Measurements from ENCODE around the gene DBI. TPM values are rescaled to one million over a fixed set of nuclear protein-coding genes. Genes with fewer than 3 reads are reported as not detected.

Gene DBI
- total RNA-seq, 5 donors from 2014 or later (not counting 1 experiment from before 2014, with no cell fraction given): 33.4 to 55.5 (median 44.3) TPM

- H3K4me1 ChIP-seq (ENCODE audit: control insufficient read depth in 1 of 2, extremely low read depth in 1 of 2, insufficient read depth in 2 of 2, low read length in 2 of 2): no peaks in the 10 kb centered on the region
- H3K9me3 ChIP-seq: no peaks in the 10 kb centered on the region
- Mint-ChIP-seq H3K27ac (no peak overlapping the region), H3K4me3 (no peak overlapping the region), H3K27me3 (no peaks in the 10 kb centered on the region), H3K36me3 (peaks cover 13% of the 10 kb centered on the region), H3K9me3 (no peaks in the 10 kb centered on the region), H3K4me1 (no peaks in the 10 kb centered on the region)
- ATAC-seq (replicated peaks in 1 of 4): no peak
- H3K4me3 ChIP-seq (ENCODE audit: control insufficient read depth in 1 of 2, extremely low read depth in 1 of 2, low read length in 1 of 2): no peak overlapping the region
- H3K27me3 ChIP-seq (replicated peaks in 1 of 2; ENCODE audit: control insufficient read depth in 2 of 2, extremely low read depth in 1 of 2, insufficient read depth in 2 of 2, low read length in 1 of 2): no peaks in the 10 kb centered on the region
- no peak overlapping the region for H3K27ac ChIP-seq (ENCODE audit: low read length)
- WGBS (ENCODE audit: insufficient coverage): 100% methylated on average over 2 of the region's 6 CpGs
- DNase-seq: no peak
- no peaks in the 10 kb centered on the region for H3K36me3 ChIP-seq (ENCODE audit: control insufficient read depth in 2 of 2, extremely low read depth in 1 of 2, insufficient read depth in 1 of 2, low read length in 1 of 2)
- POLR2A ChIA-PET: no interaction called here
- CTCF ChIA-PET: no interaction called here
These were observed 39.3 kb upstream of the DBI start for GRCh38 chr2:119327431-119327830.

- ChIA-PET POLR2A (no interaction called here), CTCF (no interaction called here)
- Histone ChIP-seq H3K9me3 (no peaks in the 10 kb centered on the region), H3K27me3 (replicated peaks in 1 of 2; ENCODE audit: control insufficient read depth in 2 of 2, extremely low read depth in 1 of 2, insufficient read depth in 2 of 2, low read length in 1 of 2) (no peaks in the 10 kb centered on the region), H3K36me3 (ENCODE audit: control insufficient read depth in 2 of 2, extremely low read depth in 1 of 2, insufficient read depth in 1 of 2, low read length in 1 of 2) (no peaks in the 10 kb centered on the region), H3K4me1 (ENCODE audit: control insufficient read depth in 1 of 2, extremely low read depth in 1 of 2, insufficient read depth in 2 of 2, low read length in 2 of 2) (no peaks in the 10 kb centered on the region), H3K4me3 (ENCODE audit: control insufficient read depth in 1 of 2, extremely low read depth in 1 of 2, low read length in 1 of 2) (no peak overlapping the region), H3K27ac (ENCODE audit: low read length) (no peak overlapping the region)
- Mint-ChIP-seq H3K4me3 (no peak overlapping the region), H3K36me3 (peaks cover 38% of the 10 kb centered on the region), H3K27ac (no peak overlapping the region), H3K9me3 (no peaks in the 10 kb centered on the region), H3K4me1 (no peaks in the 10 kb centered on the region), H3K27me3 (no peaks in the 10 kb centered on the region)
- DNase-seq (no peak), ATAC-seq (replicated peaks in 1 of 4) (no peak)
- WGBS (ENCODE audit: insufficient coverage): 100% methylated on average over 1 of the region's 6 CpGs
These were observed 33.8 kb upstream of the DBI start for GRCh38 chr2:119332953-119333352.

GRCh38 chr2:119333360-119333759 is 33.4 kb upstream of the DBI start:
- DNase-seq (no peak), ATAC-seq (replicated peaks in 1 of 4) (no peak)
- ChIA-PET CTCF (no interaction called here), POLR2A (no interaction called here)
- Histone ChIP-seq H3K36me3 (ENCODE audit: control insufficient read depth in 2 of 2, extremely low read depth in 1 of 2, insufficient read depth in 1 of 2, low read length in 1 of 2) (no peaks in the 10 kb centered on the region), H3K4me1 (ENCODE audit: control insufficient read depth in 1 of 2, extremely low read depth in 1 of 2, insufficient read depth in 2 of 2, low read length in 2 of 2) (peaks cover 0 to under 1% of the 10 kb centered on the region in 2 experiments), H3K27me3 (replicated peaks in 1 of 2; ENCODE audit: control insufficient read depth in 2 of 2, extremely low read depth in 1 of 2, insufficient read depth in 2 of 2, low read length in 1 of 2) (no peaks in the 10 kb centered on the region), H3K9me3 (no peaks in the 10 kb centered on the region), H3K27ac (ENCODE audit: low read length) (no peak overlapping the region), H3K4me3 (ENCODE audit: control insufficient read depth in 1 of 2, extremely low read depth in 1 of 2, low read length in 1 of 2) (no peak overlapping the region)
- WGBS (ENCODE audit: insufficient coverage): no CpG with 5 or more reads among the region's 3 CpGs
- Mint-ChIP-seq H3K4me1 (peaks cover 3 to 4% (median 4%) of the 10 kb centered on the region in 3 donors), H3K27ac (no peak overlapping the region), H3K9me3 (no peaks in the 10 kb centered on the region), H3K4me3 (no peak overlapping the region), H3K27me3 (no peaks in the 10 kb centered on the region), H3K36me3 (peaks cover 40% of the 10 kb centered on the region)

- ChIA-PET CTCF (no interaction called here), POLR2A (no interaction called here)
- Histone ChIP-seq H3K4me1 (ENCODE audit: control insufficient read depth in 1 of 2, extremely low read depth in 1 of 2, insufficient read depth in 2 of 2, low read length in 2 of 2) (peaks cover 3 to 5% of the 10 kb centered on the region in 2 experiments), H3K27ac (ENCODE audit: low read length) (no peak overlapping the region), H3K4me3 (ENCODE audit: control insufficient read depth in 1 of 2, extremely low read depth in 1 of 2, low read length in 1 of 2) (no peak overlapping the region), H3K9me3 (no peaks in the 10 kb centered on the region), H3K36me3 (ENCODE audit: control insufficient read depth in 2 of 2, extremely low read depth in 1 of 2, insufficient read depth in 1 of 2, low read length in 1 of 2) (no peaks in the 10 kb centered on the region), H3K27me3 (replicated peaks in 1 of 2; ENCODE audit: control insufficient read depth in 2 of 2, extremely low read depth in 1 of 2, insufficient read depth in 2 of 2, low read length in 1 of 2) (no peaks in the 10 kb centered on the region)
- no peak for ATAC-seq (replicated peaks in 1 of 4)
- Mint-ChIP-seq H3K9me3 (no peaks in the 10 kb centered on the region), H3K36me3 (peaks cover 41% of the 10 kb centered on the region), H3K4me3 (no peak overlapping the region), H3K27ac (no peak overlapping the region), H3K27me3 (no peaks in the 10 kb centered on the region), H3K4me1 (peaks cover 8 to 9% (median 9%) of the 10 kb centered on the region in 3 donors)
- DNase-seq: no peak
- WGBS (ENCODE audit: insufficient coverage): no CpG with 5 or more reads among the region's 2 CpGs
These were observed 32.9 kb upstream of the DBI start for GRCh38 chr2:119333833-119334232.

- Histone ChIP-seq H3K4me1 (ENCODE audit: control insufficient read depth in 1 of 2, extremely low read depth in 1 of 2, insufficient read depth in 2 of 2, low read length in 2 of 2) (peaks cover 7 to 16% of the 10 kb centered on the region in 2 experiments), H3K9me3 (no peaks in the 10 kb centered on the region), H3K27me3 (replicated peaks in 1 of 2; ENCODE audit: control insufficient read depth in 2 of 2, extremely low read depth in 1 of 2, insufficient read depth in 2 of 2, low read length in 1 of 2) (no peaks in the 10 kb centered on the region), H3K4me3 (ENCODE audit: control insufficient read depth in 1 of 2, extremely low read depth in 1 of 2, low read length in 1 of 2) (no peak overlapping the region), H3K27ac (ENCODE audit: low read length) (no peak overlapping the region), H3K36me3 (ENCODE audit: control insufficient read depth in 2 of 2, extremely low read depth in 1 of 2, insufficient read depth in 1 of 2, low read length in 1 of 2) (no peaks in the 10 kb centered on the region)
- no peak overlapping the region for H3K27ac Mint-ChIP-seq
- WGBS (ENCODE audit: insufficient coverage): 100% methylated on average over 1 of the region's 2 CpGs
- ChIA-PET POLR2A (no interaction called here), CTCF (no interaction called here)
- H3K4me3 Mint-ChIP-seq: no peak overlapping the region
- DNase-seq (no peak), ATAC-seq (replicated peaks in 1 of 4) (no peak)
- peaks cover 20 to 22% (median 20%) of the 10 kb centered on the region in 3 donors for H3K4me1 Mint-ChIP-seq
- H3K36me3 Mint-ChIP-seq: peaks cover 32% of the 10 kb centered on the region
- no peaks in the 10 kb centered on the region for H3K9me3 Mint-ChIP-seq
- no peaks in the 10 kb centered on the region for H3K27me3 Mint-ChIP-seq
These were observed 29.0 kb upstream of the DBI start for GRCh38 chr2:119337749-119338148.

- Mint-ChIP-seq H3K9me3 (no peaks in the 10 kb centered on the region), H3K4me3 (no peak overlapping the region), H3K27ac (peak overlapping the region; percentile 45 to 68), H3K27me3 (no peaks in the 10 kb centered on the region), H3K36me3 (peaks cover 32% of the 10 kb centered on the region), H3K4me1 (peaks cover 20 to 22% (median 20%) of the 10 kb centered on the region in 3 donors)
- ChIA-PET POLR2A (no interaction called here), CTCF (no interaction called here)
- H3K27ac ChIP-seq (ENCODE audit: low read length): peak overlapping the region; percentile 48
- no peaks in the 10 kb centered on the region for H3K9me3 ChIP-seq
- DNase-seq (no peak), ATAC-seq (replicated peaks in 1 of 4) (no peak)
- no peak overlapping the region for H3K4me3 ChIP-seq (ENCODE audit: control insufficient read depth in 1 of 2, extremely low read depth in 1 of 2, low read length in 1 of 2)
- H3K36me3 ChIP-seq (ENCODE audit: control insufficient read depth in 2 of 2, extremely low read depth in 1 of 2, insufficient read depth in 1 of 2, low read length in 1 of 2): no peaks in the 10 kb centered on the region
- H3K4me1 ChIP-seq (ENCODE audit: control insufficient read depth in 1 of 2, extremely low read depth in 1 of 2, insufficient read depth in 2 of 2, low read length in 2 of 2): peaks cover 7 to 16% of the 10 kb centered on the region in 2 experiments
- WGBS (ENCODE audit: insufficient coverage): no CpG with 5 or more reads among the region's 2 CpGs
- no peaks in the 10 kb centered on the region for H3K27me3 ChIP-seq (replicated peaks in 1 of 2; ENCODE audit: control insufficient read depth in 2 of 2, extremely low read depth in 1 of 2, insufficient read depth in 2 of 2, low read length in 1 of 2)
These were observed 28.5 kb upstream of the DBI start for GRCh38 chr2:119338272-119338671.
